Transverse colon (tissue), 4 donors: ENCODE measurements around the gene P4HB. TPM values are rescaled to one million over a fixed set of nuclear protein-coding genes. Genes with fewer than 3 reads are reported as not detected.
"Not testable (repeated sequence)": the region's sequence is repeated elsewhere in the genome, so short reads cannot be mapped to it uniquely, and the experiment has no call there.

ENCODE experiments used
- DNase-seq: peaks from one replicate; pipeline ENCODE4 v3.0.0-alpha.2; 2019
- H3K27ac ChIP-seq, 4 donors: fragments of 200-600 bp; sonication (generic); 2 replicates each; pipeline ENCODE4 v1.5.1; 2016 to 2018; ENCODE audit warnings: inconsistent platforms in 4 of 4
- H3K27me3 ChIP-seq: fragments of 200-600 bp; sonication (generic); 2 replicates; pipeline ENCODE4 v1.5.1; 2017; ENCODE audit warnings: inconsistent platforms
- H3K36me3 ChIP-seq, 4 donors: fragments of 200-600 bp; sonication (generic); 2 replicates each; pipeline ENCODE4 v1.5.1; 2017 to 2019; ENCODE audit warnings: inconsistent platforms in 4 of 4
- H3K4me1 ChIP-seq, 4 donors: fragments of 200-600 bp; sonication (generic); 2 replicates each; pipeline ENCODE4 v1.5.1; 2017 to 2020; ENCODE audit warnings: inconsistent platforms in 4 of 4
- H3K4me3 ChIP-seq, 4 donors: fragments of 200-600 bp; sonication (generic); 1 replicate in 1 of 4; 2 replicates in 3 of 4; pipeline versions ENCODE4 v1.5.1 to v1.6.1; 2017 to 2019; ENCODE audit warnings: inconsistent platforms in 4 of 4
- H3K9me3 ChIP-seq, 2 donors: fragments of 200-600 bp; sonication (generic); 2 replicates each; pipeline ENCODE4 v1.5.1; 2017 to 2019; ENCODE audit warnings: inconsistent platforms in 2 of 2
- CTCF ChIP-seq, 5 experiments: fragments of 200-600 bp in 3 of 5; fragments of 450-650 bp in 2 of 5; sonication (generic) in 3 of 5; IDR thresholded peaks; 1 replicate in 2 of 5; 2 replicates in 3 of 5; pipeline ENCODE4 v1.5.1; 2016 to 2017; ENCODE audit warnings: antibody characterized with exemption in 5 of 5, inconsistent platforms in 3 of 5, mild to moderate bottlenecking in 2 of 5, moderate library complexity in 1 of 5
- EP300 ChIP-seq: sonication (generic); formaldehyde crosslinking; IDR thresholded peaks from one replicate; pipeline ENCODE4 v1.6.1; 2017; ENCODE audit warnings: antibody characterized with exemption, low read depth
- POLR2A ChIP-seq: fragments of 450-650 bp; IDR thresholded peaks from one replicate; pipeline ENCODE4 v1.6.1; 2016; ENCODE audit warnings: antibody characterized with exemption, mild to moderate bottlenecking, moderate library complexity
- POLR2AphosphoS5 ChIP-seq, 3 donors: sonication (generic); formaldehyde crosslinking; IDR thresholded peaks; one replicate each; pipeline ENCODE4 v1.6.1; 2016; ENCODE audit warnings: antibody characterized with exemption in 3 of 3
- WGBS, 2 donors: methylation state at CpG; one replicate each; pipeline ENCODE4 v1.1.5; 2018; ENCODE audit warnings: low coverage in 1 of 2; 5-methylcytosine and 5-hydroxymethylcytosine counted together
- in situ Hi-C, 4 donors: fragments of 200-750 bp; cut with MboI; loops; one replicate each; pipeline versions ENCODE4 v1.15.0 to v1.15.1; 2017; ENCODE audit warnings: low sequenced_read_pairs in 3 of 4, low pct_ligation_motif_present in 1 of 4, low pct_unique_long_range_greater_than_20kb in 1 of 4
- intact Hi-C: fragments of 100-400 bp; cut with DNase I; formaldehyde crosslinking; loops from one replicate; pipeline ENCODE4 v1.15.1; 2023; ENCODE audit warnings: low total_unique reads
- total RNA-seq, 4 donors: library from RNA; depleted of rRNA; stranded (reverse); fragments of >200 nt; gene quantifications; one replicate each; pipeline ENCODE4 v1.1.0, GENCODE V29; 2016

P4HB gene
- total RNA-seq, 4 donors from 2014 or later, result 486 to 732 (median 556) TPM

GRCh38 chr17:81840826-81841778 is 19.2 kb downstream of the P4HB start:
- Histone ChIP-seq H3K36me3 (peaks cover 0 to 29% (median 19%) of the 10 kb centered on the region in 4 donors), H3K27ac (no peak overlapping the region), H3K4me3 (no peak overlapping the region), H3K27me3 (no peaks in the 10 kb centered on the region), H3K9me3 (no peaks in the 10 kb centered on the region), H3K4me1 (no peaks in the 10 kb centered on the region)
- no peak for DNase-seq
- in situ Hi-C loops (no loop called here), intact Hi-C loops (no loop called here)
- TF ChIP-seq EP300 (no peak), CTCF (IDR thresholded peaks at IDR 0.05) (no peak), POLR2AphosphoS5 (IDR thresholded peaks at IDR 0.05) (no peak), POLR2A (no peak)
- whole genome bisulfite sequencing, 2 donors, result 86% methylated on average over 40 of the region's 40 CpGs; no CpG with 5 or more reads in 1 of the 2 donors

GRCh38 chr17:81840059-81840458 is 20.3 kb downstream of the P4HB start:
- intact Hi-C loops, H3K9me3 ChIP-seq, H3K4me1 ChIP-seq, in situ Hi-C loops, DNase-seq, H3K27ac ChIP-seq, H3K4me3 ChIP-seq, H3K27me3 ChIP-seq: not testable (repeated sequence)
- WGBS, 2 donors, result 91% methylated on average over 5 of the region's 5 CpGs; no CpG with 5 or more reads in 1 of the 2 donors
- peaks cover 0 to 18% (median 10%) of the 10 kb centered on the region in 4 donors for H3K36me3 ChIP-seq

GRCh38 chr17:81839301-81839700 is 21.0 kb downstream of the P4HB start:
- Histone ChIP-seq H3K4me1 (peaks cover 0 to 1% (median 0%) of the 10 kb centered on the region in 4 donors), H3K4me3 (no peak overlapping the region), H3K27me3 (no peaks in the 10 kb centered on the region), H3K27ac (no peak overlapping the region), H3K36me3 (peaks cover 0 to 13% (median 7%) of the 10 kb centered on the region in 4 donors), H3K9me3 (no peaks in the 10 kb centered on the region)
- TF ChIP-seq CTCF (IDR thresholded peaks at IDR 0.05) (no peak), POLR2A (no peak), EP300 (no peak), POLR2AphosphoS5 (IDR thresholded peaks at IDR 0.05) (no peak)
- no peak for DNase-seq
- in situ Hi-C loops, result no loop called here
- 82 to 100% methylated on average over 1 to 15 of the region's 15 CpGs for WGBS, 2 donors
- intact Hi-C loops, result no loop called here

GRCh38 chr17:81838753-81839255 is 21.5 kb downstream of the P4HB start:
- 56% methylated on average over 17 of the region's 17 CpGs; no CpG with 5 or more reads in 1 of the 2 donors for whole genome bisulfite sequencing, 2 donors
- TF ChIP-seq CTCF (IDR thresholded peaks at IDR 0.05) (no peak), POLR2A (no peak), EP300 (no peak), POLR2AphosphoS5 (IDR thresholded peaks at IDR 0.05) (no peak)
- H3K27ac ChIP-seq, result no peak overlapping the region
- intact Hi-C loops (no loop called here), in situ Hi-C loops (no loop called here)
- peaks cover 0 to 6% (median 3%) of the 10 kb centered on the region in 4 donors for H3K4me1 ChIP-seq
- DNase-seq, result no peak
- no peaks in the 10 kb centered on the region for H3K27me3 ChIP-seq
- H3K4me3 ChIP-seq, result no peak overlapping the region
- H3K9me3 ChIP-seq, result no peaks in the 10 kb centered on the region
- peaks cover 0 to 10% (median 5%) of the 10 kb centered on the region in 4 donors for H3K36me3 ChIP-seq
